Stimulated activated CD4-positive, alpha-beta T cell treated with anti-CD3 and anti-CD28 coated beads, Interleukin-1b, Interleukin-23, amount 100 ng/mL, for 4 hours (primary cell): Measurements from ENCODE around the gene FBXO42.

Source experiments
- DNase-seq, 2 donors: peaks; one replicate each; pipeline ENCODE4 v3.0.0-alpha.2; 2020; ENCODE audit warnings: low read depth in 2 of 2

The FBXO42 gene

GRCh38 chr1:16351994-16352841 is at the start of gene FBXO42:
TSS of gene FBXO42 (minus strand) at chr1:16352480. CDS start at chr1:16315418, 37,062 bp downstream.
- peak; percentile 87 for DNase-seq

GRCh38 chr1:16398371-16398953 is 46.2 kb upstream of the FBXO42 start:
- no peak for DNase-seq

- no peak for DNase-seq
These were observed 44.8 kb upstream of the FBXO42 start for GRCh38 chr1:16397120-16397519.

GRCh38 chr1:16396591-16396990 is 44.3 kb upstream of the FBXO42 start:
- DNase-seq: no peak

- no peak for DNase-seq
These were observed 42.7 kb upstream of the FBXO42 start for GRCh38 chr1:16394977-16395376.

- no peak for DNase-seq
These were observed 41.6 kb upstream of the FBXO42 start for GRCh38 chr1:16393570-16394521.

GRCh38 chr1:16392740-16393569 is 40.7 kb upstream of the FBXO42 start:
- DNase-seq: no peak

- DNase-seq: no peak
These were observed 39.1 kb upstream of the FBXO42 start for GRCh38 chr1:16391411-16391810.

GRCh38 chr1:16387201-16388188 is 35.2 kb upstream of the FBXO42 start:
- DNase-seq: no peak

GRCh38 chr1:16386454-16387113 is 34.3 kb upstream of the FBXO42 start:
- no peak for DNase-seq

- DNase-seq: no peak
These were observed 33.6 kb upstream of the FBXO42 start for GRCh38 chr1:16385659-16386453.

GRCh38 chr1:16383888-16384287 is 31.6 kb upstream of the FBXO42 start:
- DNase-seq: no peak

- DNase-seq: no peak
These were observed 28.6 kb upstream of the FBXO42 start for GRCh38 chr1:16380868-16381267.

- no peak for DNase-seq
These were observed 26.2 kb upstream of the FBXO42 start for GRCh38 chr1:16378443-16378842.

- no peak for DNase-seq
These were observed 24.7 kb upstream of the FBXO42 start for GRCh38 chr1:16376971-16377370.

- no peak for DNase-seq
These were observed 23.5 kb upstream of the FBXO42 start for GRCh38 chr1:16375521-16376340.

GRCh38 chr1:16374266-16374665 is 22.0 kb upstream of the FBXO42 start:
- DNase-seq: no peak
